Stimulated activated CD4-positive, alpha-beta T cell treated with anti-CD3 and anti-CD28 coated beads, Interleukin-12 subunit alpha, Interleukin-12 subunit beta, amount 100 ng/mL, for 24 hours (primary cell): ENCODE data around the gene NFX1.
A peak's percentile ranks its signal among the peaks of the same experiment; 100 is the strongest.

Source experiments
- DNase-seq, 2 experiments: peaks; one replicate each; pipeline ENCODE4 v3.0.0-alpha.2; 2020; ENCODE audit warnings: low read depth in 2 of 2

NFX1 gene

GRCh38 chr9:33290247-33291030, at the start of gene NFX1:
Gene NFX1, plus strand, starts transcription at chr9:33290516. Its CDS starts 57 bp downstream, at chr9:33290573.
- peak; percentile 96 to 97 for DNase-seq

- DNase-seq, result no peak
These were observed 49.0 kb upstream of the NFX1 start for GRCh38 chr9:33241298-33241697.

- no peak for DNase-seq
These were observed 47.6 kb upstream of the NFX1 start for GRCh38 chr9:33242609-33243134.

GRCh38 chr9:33244137-33244784, 46.1 kb upstream of the NFX1 start:
- DNase-seq, result no peak

- DNase-seq, result no peak
These were observed 45.0 kb upstream of the NFX1 start for GRCh38 chr9:33245341-33245740.

GRCh38 chr9:33246269-33246860, 44.0 kb upstream of the NFX1 start:
- no peak for DNase-seq

- DNase-seq, result no peak
These were observed 41.7 kb upstream of the NFX1 start for GRCh38 chr9:33248606-33249005.

GRCh38 chr9:33249087-33249658, 41.1 kb upstream of the NFX1 start:
- DNase-seq, result no peak

- DNase-seq, result no peak
These were observed 40.3 kb upstream of the NFX1 start for GRCh38 chr9:33249983-33250382.

- no peak for DNase-seq
These were observed 39.8 kb upstream of the NFX1 start for GRCh38 chr9:33250458-33250995.

- no peak for DNase-seq
These were observed 36.1 kb upstream of the NFX1 start for GRCh38 chr9:33254211-33254610.

- DNase-seq, result no peak
These were observed 35.3 kb upstream of the NFX1 start for GRCh38 chr9:33255014-33255413.

GRCh38 chr9:33255471-33255870, 34.8 kb upstream of the NFX1 start:
- DNase-seq, result no peak

GRCh38 chr9:33256236-33256635, 34.1 kb upstream of the NFX1 start:
- no peak for DNase-seq

GRCh38 chr9:33257276-33257675, 33.0 kb upstream of the NFX1 start:
- no peak for DNase-seq

- DNase-seq, result no peak
These were observed 29.9 kb upstream of the NFX1 start for GRCh38 chr9:33260372-33260771.

- DNase-seq, result no peak
These were observed 26.9 kb upstream of the NFX1 start for GRCh38 chr9:33263131-33264002.

GRCh38 chr9:33264003-33264472, 26.3 kb upstream of the NFX1 start:
- DNase-seq, result peak; percentile 7 to 32

- DNase-seq, result peak; percentile 99 to 100
These were observed 25.7 kb upstream of the NFX1 start, which contains the start of the genes BAG1 and CHMP5 for GRCh38 chr9:33264473-33265177. Gene BAG1, minus strand, starts transcription at chr9:33264708. Gene CHMP5, plus strand, starts transcription at chr9:33265049. Its CDS starts 30 bp downstream, at chr9:33265079.
